OCI-LY3 (cell line): Measurements from ENCODE around the gene ATP6V0A1.
A peak's percentile ranks its signal among the peaks of the same experiment; 100 is the strongest.

Experiments
- H2AFZ ChIP-seq: fragments of 200-600, 300-600 bp; shearing (Covaris generic); 2 replicates; pipeline ENCODE4 v1.6.0; 2014; ENCODE audit warnings: antibody characterized with exemption, low read depth, low read length
- H3K27ac ChIP-seq: fragments of 200-600, 300-600 bp; sonication (generic); 2 replicates; pipeline ENCODE4 v1.5.1; 2014; ENCODE audit warnings: mild to moderate bottlenecking, low read length, moderate library complexity, mixed read lengths
- H3K27me3 ChIP-seq: fragments of 200-600, 300-600 bp; sonication (generic); 2 replicates; pipeline ENCODE4 v1.6.1; 2014; ENCODE audit warnings: low read depth, low read length, mixed read lengths
- H3K36me3 ChIP-seq: fragments of 200-600, 300-600 bp; sonication (generic); replicated peaks from 2 replicates; pipeline ENCODE3; 2014; ENCODE audit warnings: low read depth, low read length, mixed read lengths
- H3K4me1 ChIP-seq: fragments of 300-600, 200-600 bp; sonication (generic); 2 replicates; pipeline ENCODE4 v1.6.1; 2014; ENCODE audit warnings: low read length, mixed read lengths
- H3K4me2 ChIP-seq: fragments of 200-600, 300-600 bp; sonication (generic); 2 replicates; pipeline ENCODE4 v1.6.1; 2014; ENCODE audit warnings: low read length, mixed read lengths
- H3K4me3 ChIP-seq: fragments of 300-600, 200-600 bp; sonication (generic); 2 replicates; pipeline ENCODE4 v1.5.1; 2014; ENCODE audit warnings: antibody characterized with exemption, mild to moderate bottlenecking, low read length, moderate library complexity
- H3K79me2 ChIP-seq: fragments of 300-600, 200-600 bp; shearing (Covaris generic); 2 replicates; pipeline ENCODE4 v1.6.1; 2014; ENCODE audit warnings: mild to moderate bottlenecking, low read length, mixed read lengths
- H3K9ac ChIP-seq: fragments of 300-600, 200-600 bp; shearing (Covaris generic); 2 replicates; pipeline ENCODE4 v1.6.0; 2014; ENCODE audit warnings: mild to moderate bottlenecking, low read length, moderate library complexity
- H3K9me3 ChIP-seq: fragments of 200-600, 300-600 bp; shearing (Covaris generic); 2 replicates; pipeline ENCODE4 v1.6.1; 2014; ENCODE audit warnings: low read length, mixed read lengths; ENCODE audit not compliant: insufficient read depth
- H4K20me1 ChIP-seq: fragments of 200-600, 300-600 bp; sonication (generic); 2 replicates; pipeline ENCODE4 v1.6.1; 2016; ENCODE audit warnings: low read length, mixed read lengths; ENCODE audit not compliant: insufficient read depth
- CTCF ChIP-seq: fragments of 200-600, 300-600 bp; sonication (generic); IDR thresholded peaks from 2 replicates; pipeline ENCODE4 v1.5.1; 2014; ENCODE audit warnings: antibody characterized with exemption, low read length, low read depth
- EZH2phosphoT487 ChIP-seq: fragments of 200-600 bp; shearing (Covaris generic); IDR thresholded peaks from 2 replicates; pipeline ENCODE4 v1.6.1; 2018; ENCODE audit warnings: antibody characterized with exemption, mixed run types, low read depth

Gene ATP6V0A1

GRCh38 chr17:42459256-42459800, 650 bp downstream of the ATP6V0A1 start:
- Histone ChIP-seq H3K9me3 (no peaks in the 10 kb centered on the region), H4K20me1 (peaks cover 16% of the 10 kb centered on the region), H3K27me3 (no peaks in the 10 kb centered on the region), H3K4me3 (peak overlapping the region; percentile 90), H3K27ac (peak overlapping the region; percentile 92), H3K36me3 (peaks cover 18% of the 10 kb centered on the region), H3K4me2 (peak overlapping the region; percentile 84), H3K79me2 (peaks cover 31% of the 10 kb centered on the region), H3K9ac (peak overlapping the region; percentile 89), H2AFZ (no peak overlapping the region), H3K4me1 (peaks cover 46% of the 10 kb centered on the region)
- TF ChIP-seq CTCF: peak; percentile 70
- no peak for TF ChIP-seq EZH2phosphoT487

- Histone ChIP-seq H3K9me3 (no peaks in the 10 kb centered on the region), H3K4me1 (peaks cover 42% of the 10 kb centered on the region), H3K27me3 (no peaks in the 10 kb centered on the region), H3K4me3 (peak overlapping the region; percentile 90), H3K4me2 (peak overlapping the region; percentile 84), H3K9ac (peak overlapping the region; percentile 89), H3K79me2 (peaks cover 31% of the 10 kb centered on the region), H3K36me3 (peaks cover 18% of the 10 kb centered on the region), H3K27ac (peak overlapping the region; percentile 92), H4K20me1 (peaks cover 16% of the 10 kb centered on the region), H2AFZ (no peak overlapping the region)
- TF ChIP-seq CTCF: no peak
- TF ChIP-seq EZH2phosphoT487: no peak
These were observed 1.2 kb downstream of the ATP6V0A1 start for GRCh38 chr17:42459801-42460281.

- Histone ChIP-seq H3K79me2 (peaks cover 31% of the 10 kb centered on the region), H2AFZ (no peak overlapping the region), H4K20me1 (peaks cover 16% of the 10 kb centered on the region), H3K4me2 (peak overlapping the region; percentile 84), H3K4me3 (peak overlapping the region; percentile 90), H3K27me3 (no peaks in the 10 kb centered on the region), H3K4me1 (peaks cover 38% of the 10 kb centered on the region), H3K36me3 (peaks cover 18% of the 10 kb centered on the region), H3K27ac (no peak overlapping the region), H3K9ac (no peak overlapping the region), H3K9me3 (no peaks in the 10 kb centered on the region)
- no peak for TF ChIP-seq CTCF
- no peak for TF ChIP-seq EZH2phosphoT487
These were observed 1.7 kb downstream of the ATP6V0A1 start for GRCh38 chr17:42460371-42460770.

- TF ChIP-seq CTCF (no peak), EZH2phosphoT487 (no peak)
- H3K27me3 ChIP-seq: no peaks in the 10 kb centered on the region
- H3K4me3 ChIP-seq: no peak overlapping the region
- H4K20me1 ChIP-seq: peaks cover 16% of the 10 kb centered on the region
- H3K4me2 ChIP-seq: no peak overlapping the region
- peaks cover 14% of the 10 kb centered on the region for H3K4me1 ChIP-seq
- peaks cover 37% of the 10 kb centered on the region for H3K36me3 ChIP-seq
- peaks cover 28% of the 10 kb centered on the region for H3K79me2 ChIP-seq
- no peak overlapping the region for H3K9ac ChIP-seq
- no peak overlapping the region for H3K27ac ChIP-seq
- H2AFZ ChIP-seq: no peak overlapping the region
- H3K9me3 ChIP-seq: no peaks in the 10 kb centered on the region
These were observed 5.3 kb downstream of the ATP6V0A1 start for GRCh38 chr17:42463976-42464400.
